ACC112 (cell line): ENCODE data around the gene VCPKMT.

Experiments used
- H2AFZ ChIP-seq: fragments of 200-600 bp; sonication (generic); one replicate; pipeline ENCODE4 v1.6.0; 2017; ENCODE audit warnings: antibody characterized with exemption, low read length; ENCODE audit not compliant: unreplicated experiment
- H3K27ac ChIP-seq: fragments of 200-600 bp; sonication (generic); 2 replicates; pipeline ENCODE4 v1.5.1; 2014; ENCODE audit warnings: low read depth, mild to moderate bottlenecking, antibody characterized with exemption, low read length, moderate library complexity
- H3K27me3 ChIP-seq: fragments of 200-600 bp; sonication (generic); 2 replicates; pipeline ENCODE4 v1.6.1; 2014; ENCODE audit warnings: mild to moderate bottlenecking, antibody characterized with exemption, low read length, moderate library complexity, mixed read lengths; ENCODE audit not compliant: insufficient read depth
- H3K36me3 ChIP-seq: fragments of 200-600 bp; sonication (generic); 2 replicates; pipeline ENCODE4 v1.6.1; 2016; ENCODE audit warnings: mild to moderate bottlenecking, antibody characterized with exemption, low read length, moderate library complexity, mixed read lengths; ENCODE audit not compliant: insufficient read depth
- H3K4me1 ChIP-seq: fragments of 200-600 bp; sonication (generic); one replicate; pipeline ENCODE4 v1.6.1; 2016; ENCODE audit warnings: low read length, mixed read lengths; ENCODE audit not compliant: insufficient read depth, unreplicated experiment, control insufficient read depth
- H3K4me3 ChIP-seq: fragments of 200-600 bp; sonication (generic); 2 replicates; pipeline ENCODE4 v1.5.1; 2014; ENCODE audit warnings: mild to moderate bottlenecking, low read depth, low read length
- H3K79me2 ChIP-seq: fragments of 200-600 bp; sonication (generic); one replicate; pipeline ENCODE4 v1.6.0; 2016; ENCODE audit warnings: low read length; ENCODE audit not compliant: control insufficient read depth, unreplicated experiment, insufficient read depth

The VCPKMT gene

DNA sequence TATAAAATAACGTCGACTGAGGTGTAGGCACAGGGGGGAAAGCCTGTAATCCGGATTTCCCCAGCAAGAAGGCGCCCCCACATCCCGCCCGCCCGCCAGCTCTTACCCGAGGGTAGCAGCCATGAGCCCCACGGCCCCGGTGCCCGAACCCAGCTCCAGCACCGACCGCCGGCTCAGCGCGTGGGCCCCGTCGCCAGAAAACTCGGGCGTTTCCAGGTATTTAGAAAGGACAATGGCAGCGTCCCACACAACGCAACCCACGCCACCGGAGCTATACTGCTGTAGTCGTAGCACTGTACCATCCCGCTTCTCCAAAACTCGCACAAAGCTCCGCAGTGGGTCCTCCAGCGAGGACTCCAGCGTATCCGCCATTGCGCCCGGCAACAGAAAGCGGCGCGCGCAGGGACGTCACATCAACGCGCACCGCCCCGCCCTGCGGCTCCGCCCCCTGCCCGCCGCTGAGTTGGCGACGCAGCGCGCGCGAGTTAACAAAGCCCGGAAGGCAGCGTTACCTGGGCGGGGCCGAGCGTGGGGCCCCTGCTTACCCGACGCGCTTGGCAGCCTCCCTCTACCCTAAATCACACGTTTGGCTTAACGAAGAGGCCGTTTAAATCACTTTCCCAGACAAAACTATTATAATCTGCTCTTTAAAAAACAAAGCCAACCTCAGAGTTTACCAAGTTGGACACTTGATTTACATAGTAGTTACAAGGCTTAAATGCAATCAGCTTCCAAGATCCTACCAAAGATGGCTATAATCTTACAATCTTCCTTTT lies at the start of gene VCPKMT:
Gene VCPKMT, minus strand, starts transcription at position 392 of the 776 bp plus-strand sequence. Its CDS starts 20 bp downstream, at position 372.
- H3K36me3 ChIP-seq, result peaks cover 16% of the 10 kb centered on the region
- H3K4me1 ChIP-seq, result peaks cover 15% of the 10 kb centered on the region
- H3K79me2 ChIP-seq, result peaks cover 18% of the 10 kb centered on the region
- H3K27me3 ChIP-seq, result no peaks in the 10 kb centered on the region
- H3K27ac ChIP-seq, result peak within 1 kb of the TSS; percentile 76
- peak within 1 kb of the TSS; percentile 94 for H2AFZ ChIP-seq
- H3K4me3 ChIP-seq, result peak within 1 kb of the TSS; percentile 94

DNA sequence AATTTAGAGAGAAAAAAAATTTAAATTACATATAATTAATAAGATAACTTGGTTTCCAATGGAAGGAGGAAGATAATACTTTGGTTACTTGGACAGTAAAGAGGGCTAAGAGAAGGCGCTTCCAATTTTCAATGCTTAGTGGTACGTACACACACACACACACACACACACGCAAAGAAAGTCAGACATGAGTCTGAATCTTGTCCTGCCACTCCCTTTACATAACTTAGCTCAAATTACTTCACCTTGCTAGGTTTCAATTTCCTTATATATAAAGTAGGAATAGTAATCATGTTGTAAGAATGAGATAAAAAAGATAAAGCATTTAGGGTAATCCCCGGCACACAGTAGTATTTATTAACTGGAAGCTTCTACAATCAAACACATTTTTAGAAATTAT lies 39.7 kb upstream of the VCPKMT start:
- no peaks in the 10 kb centered on the region for H3K4me1 ChIP-seq
- H3K36me3 ChIP-seq, result peaks cover 11% of the 10 kb centered on the region; the same call in 1 of the 2 replicates
- no peak overlapping the region for H3K27ac ChIP-seq
- H3K4me3 ChIP-seq, result no peak overlapping the region
- H3K79me2 ChIP-seq, result no peaks in the 10 kb centered on the region
- no peaks in the 10 kb centered on the region for H3K27me3 ChIP-seq
- no peak overlapping the region for H2AFZ ChIP-seq

DNA sequence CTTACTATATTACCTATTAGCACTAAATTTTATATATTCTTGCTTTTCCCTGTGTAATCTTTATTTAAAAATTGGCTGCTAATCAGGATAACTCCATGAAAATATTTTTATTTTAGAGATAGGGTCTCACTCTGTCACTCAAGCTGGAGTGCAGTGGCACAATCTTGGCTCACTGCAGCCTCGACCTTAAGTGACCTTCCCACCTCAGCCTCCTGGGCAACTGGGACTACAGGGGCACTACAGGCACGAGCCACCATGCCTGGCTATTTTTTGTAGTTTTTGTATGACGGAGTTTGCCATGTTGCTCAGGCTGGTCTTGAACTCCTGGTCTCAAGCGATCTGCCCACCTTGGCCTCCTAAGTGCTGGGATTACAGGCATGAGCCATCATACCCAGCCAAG lies 32.4 kb upstream of the VCPKMT start:
- H3K79me2 ChIP-seq, result no peaks in the 10 kb centered on the region
- H3K27ac ChIP-seq, result no peak overlapping the region
- no peak overlapping the region for H3K4me3 ChIP-seq
- H3K36me3 ChIP-seq, result peaks cover 4% of the 10 kb centered on the region
- H2AFZ ChIP-seq, result no peak overlapping the region
- no peaks in the 10 kb centered on the region for H3K4me1 ChIP-seq
- H3K27me3 ChIP-seq, result no peaks in the 10 kb centered on the region

DNA sequence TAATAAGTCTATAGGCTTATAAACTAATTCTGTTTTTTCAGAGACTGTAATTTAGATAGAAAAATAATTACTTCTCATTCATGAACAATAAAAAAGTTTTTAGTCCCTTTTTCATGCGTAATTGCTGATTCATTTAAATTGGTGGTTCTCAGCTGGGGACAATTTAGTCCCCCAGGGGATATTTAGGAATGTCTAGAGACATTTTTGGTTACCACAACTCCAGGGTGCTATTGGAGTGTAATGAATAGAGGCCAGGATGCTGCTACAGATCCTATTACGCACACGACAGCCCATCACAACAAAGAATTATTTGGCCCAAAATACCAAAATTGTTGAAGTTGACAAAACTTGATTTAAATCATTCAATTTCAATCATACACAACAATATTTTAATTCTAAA lies 22.8 kb upstream of the VCPKMT start:
- H3K4me1 ChIP-seq, result no peaks in the 10 kb centered on the region
- no peak overlapping the region for H2AFZ ChIP-seq
- H3K79me2 ChIP-seq, result no peaks in the 10 kb centered on the region
- no peaks in the 10 kb centered on the region for H3K27me3 ChIP-seq
- H3K27ac ChIP-seq, result no peak overlapping the region
- H3K36me3 ChIP-seq, result 0 out of 2 replicates have a peak, but pooled peaks cover 3% of the 10 kb centered on the region
- no peak overlapping the region for H3K4me3 ChIP-seq

DNA sequence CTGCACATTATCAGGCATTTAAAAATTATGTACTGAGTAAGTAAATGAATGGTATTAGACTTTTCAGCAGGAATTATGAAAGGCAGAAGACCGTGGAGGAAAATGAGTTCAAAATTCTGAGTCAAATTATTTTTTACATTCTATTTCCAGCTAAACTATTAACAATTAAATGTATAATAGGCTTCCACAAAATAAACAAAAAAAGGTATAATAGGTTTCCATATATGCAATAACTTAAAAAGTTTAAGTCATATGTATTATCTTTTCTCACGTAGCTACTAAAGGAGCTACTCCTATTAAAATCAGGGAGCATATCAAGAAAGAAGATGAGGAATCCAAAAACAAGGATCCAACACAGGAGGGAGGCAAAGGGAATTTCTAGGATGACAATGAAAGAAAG lies 11.4 kb upstream of the VCPKMT start:
- H3K27ac ChIP-seq, result no peak overlapping the region
- H3K4me1 ChIP-seq, result no peaks in the 10 kb centered on the region
- no peaks in the 10 kb centered on the region for H3K27me3 ChIP-seq
- H3K4me3 ChIP-seq, result no peak overlapping the region
- no peaks in the 10 kb centered on the region for H3K79me2 ChIP-seq
- H3K36me3 ChIP-seq, result peaks cover 10% of the 10 kb centered on the region
- no peak overlapping the region for H2AFZ ChIP-seq

DNA sequence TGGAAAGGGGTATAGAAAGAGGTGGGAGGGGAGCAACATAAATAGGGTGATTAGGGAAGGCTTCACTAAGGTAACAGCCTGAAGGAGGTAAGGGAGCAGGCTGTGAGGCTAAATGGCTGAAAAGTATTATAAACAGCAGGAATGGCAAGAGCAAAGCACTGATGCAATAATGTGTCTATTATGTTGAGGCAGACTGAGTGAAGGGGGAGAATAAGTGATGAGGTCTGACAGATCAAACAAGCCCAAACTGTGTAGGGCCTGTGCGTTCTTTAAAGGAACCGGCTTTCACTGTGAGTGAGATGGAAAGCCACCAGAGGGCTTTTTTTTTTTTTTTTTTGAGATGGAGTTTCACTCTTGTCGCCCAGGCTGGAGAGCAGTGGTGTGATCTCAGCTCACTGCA lies 6.7 kb upstream of the VCPKMT start:
- Histone ChIP-seq H3K27me3 (no peaks in the 10 kb centered on the region), H3K4me1 (no peaks in the 10 kb centered on the region), H3K79me2 (no peaks in the 10 kb centered on the region), H2AFZ (no peak overlapping the region), H3K36me3 (peaks cover 2% of the 10 kb centered on the region; the same call in 1 of the 2 replicates), H3K27ac (no peak overlapping the region), H3K4me3 (no peak overlapping the region)

DNA sequence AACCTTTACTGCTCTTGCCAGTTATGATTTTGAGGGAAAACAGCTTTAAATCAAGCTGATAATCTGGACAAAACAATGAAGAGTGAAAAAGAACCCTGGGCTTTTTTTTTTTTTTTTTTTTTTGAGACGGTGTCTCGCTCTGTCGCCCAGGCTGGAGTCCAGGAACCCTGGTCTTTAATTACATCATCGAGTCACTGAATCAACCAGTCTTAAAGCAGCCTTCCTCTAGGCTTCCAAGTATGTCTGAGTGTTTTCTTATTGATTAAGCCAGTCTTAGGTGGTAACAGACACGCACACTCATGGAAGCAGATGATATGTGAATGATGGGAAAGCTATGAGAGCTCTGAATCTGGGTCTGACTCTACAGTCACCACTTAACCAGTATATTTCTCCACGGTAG lies 5.9 kb upstream of the VCPKMT start:
- Histone ChIP-seq H3K4me3 (no peak overlapping the region), H3K79me2 (no peaks in the 10 kb centered on the region), H2AFZ (no peak overlapping the region), H3K27ac (no peak overlapping the region), H3K27me3 (no peaks in the 10 kb centered on the region), H3K36me3 (peaks cover 7% of the 10 kb centered on the region; the same call in 1 of the 2 replicates), H3K4me1 (no peaks in the 10 kb centered on the region)

DNA sequence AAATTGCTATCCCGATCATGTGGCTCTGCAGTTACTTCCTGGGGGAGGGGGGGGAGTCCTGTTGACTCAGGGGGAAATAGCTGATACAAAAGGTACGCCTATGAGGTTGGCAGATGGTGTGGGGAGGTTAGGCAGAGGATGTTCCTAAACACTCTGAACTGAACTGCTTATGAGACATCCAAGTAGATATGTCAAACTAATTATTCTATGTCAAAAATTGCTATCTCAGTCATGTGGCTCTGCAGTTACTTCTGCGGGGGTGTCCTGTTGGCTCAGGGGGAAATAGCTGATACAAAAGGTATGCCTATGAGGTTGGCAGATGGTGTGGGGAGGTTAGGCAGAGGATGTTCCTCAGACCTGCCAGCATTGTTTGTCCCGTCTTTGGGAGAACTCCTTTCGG lies 5.1 kb upstream of the VCPKMT start:
- no peak overlapping the region for H2AFZ ChIP-seq
- H3K36me3 ChIP-seq, result peaks cover 7% of the 10 kb centered on the region; the same call in 1 of the 2 replicates

DNA sequence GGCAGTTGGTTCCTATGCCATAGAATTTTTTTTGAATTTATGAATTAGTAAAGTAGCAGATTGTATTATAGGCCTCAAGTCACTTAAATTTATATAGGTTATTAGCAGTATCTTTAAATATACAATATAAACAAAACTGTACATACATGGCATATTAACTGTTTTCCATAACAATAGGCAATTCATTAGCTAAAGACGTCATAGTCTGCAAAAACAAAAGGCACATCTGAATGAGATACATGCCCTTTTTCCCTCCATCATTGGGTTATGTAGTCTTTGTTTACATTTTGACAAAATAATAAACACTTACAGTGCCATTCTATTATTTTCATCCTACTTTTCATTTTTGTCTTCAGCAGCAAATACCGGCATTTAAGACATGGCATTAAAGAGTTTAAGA lies 1.1 kb upstream of the VCPKMT start:
- H3K27me3 ChIP-seq, result no peaks in the 10 kb centered on the region
- H3K36me3 ChIP-seq, result peaks cover 11% of the 10 kb centered on the region; the same call in 1 of the 2 replicates
- peaks cover 15% of the 10 kb centered on the region for H3K4me1 ChIP-seq
- no peak overlapping the region for H3K27ac ChIP-seq
- no peak overlapping the region for H3K4me3 ChIP-seq
- H2AFZ ChIP-seq, result no peak overlapping the region
- H3K79me2 ChIP-seq, result peaks cover 18% of the 10 kb centered on the region

More for the DNA sequence above, 5.1 kb upstream of the VCPKMT start:
- Histone ChIP-seq H3K4me3 (no peak overlapping the region), H3K27me3 (no peaks in the 10 kb centered on the region), H3K27ac (no peak overlapping the region), H3K4me1 (peaks cover 6% of the 10 kb centered on the region), H3K79me2 (no peaks in the 10 kb centered on the region)

DNA sequence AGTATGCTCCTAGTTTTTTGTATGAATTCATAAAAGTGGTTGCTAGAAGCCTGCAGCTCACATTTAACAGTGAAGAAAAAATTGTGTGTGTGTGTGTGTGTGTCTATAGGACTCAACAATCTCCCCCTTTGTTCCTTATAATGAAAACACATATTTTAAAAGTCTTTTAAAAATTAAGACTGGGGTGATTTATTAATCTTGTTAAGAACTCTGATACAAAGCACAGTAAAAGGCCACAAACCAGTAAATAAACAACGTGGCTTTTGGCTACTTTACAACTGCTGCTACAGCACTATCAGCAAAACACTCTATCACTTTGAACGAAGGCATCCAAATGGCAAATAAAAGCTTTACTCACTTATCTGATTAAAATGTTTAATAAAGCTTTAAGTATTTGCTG lies 594 bp upstream of the VCPKMT start:
- Histone ChIP-seq H3K79me2 (peaks cover 18% of the 10 kb centered on the region), H3K36me3 (peaks cover 11% of the 10 kb centered on the region; the same call in 1 of the 2 replicates), H3K27me3 (no peaks in the 10 kb centered on the region), H3K27ac (peak overlapping the region; percentile 76), H2AFZ (peak overlapping the region; percentile 94), H3K4me1 (peaks cover 15% of the 10 kb centered on the region), H3K4me3 (peak overlapping the region; percentile 94)

DNA sequence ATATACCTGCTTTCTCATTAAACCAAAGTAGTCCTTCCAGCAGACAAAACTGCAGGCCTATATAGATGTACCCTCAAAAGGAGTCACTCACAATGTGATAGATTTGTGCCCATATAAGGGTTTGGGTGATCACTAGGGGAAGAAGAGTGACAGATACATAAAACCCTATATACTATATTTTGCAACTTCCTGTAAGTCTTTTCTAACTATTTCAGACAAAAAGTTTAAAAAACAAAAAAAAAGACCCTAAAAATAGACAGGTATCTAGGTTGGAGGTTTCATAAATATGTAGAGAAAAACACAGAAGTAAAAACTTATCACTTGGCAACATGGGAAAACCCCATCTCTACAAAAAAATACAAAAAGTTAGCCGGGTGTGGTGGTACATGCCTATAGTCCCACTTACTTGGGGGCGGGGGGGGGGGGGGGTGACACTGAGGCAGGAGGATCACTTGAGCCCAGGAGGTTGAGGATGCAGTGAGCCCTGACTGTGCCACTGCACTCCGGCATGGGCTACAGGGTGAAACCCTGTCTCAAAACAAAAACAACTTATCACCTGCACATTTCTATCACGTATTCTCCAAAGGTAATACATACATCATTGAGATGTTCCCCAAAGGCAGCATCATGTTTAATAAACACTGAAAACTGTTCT lies 2.9 kb downstream of the VCPKMT start:
- Histone ChIP-seq H3K79me2 (peaks cover 18% of the 10 kb centered on the region), H3K4me1 (peaks cover 15% of the 10 kb centered on the region), H3K27ac (no peak overlapping the region), H2AFZ (no peak overlapping the region), H3K27me3 (no peaks in the 10 kb centered on the region), H3K36me3 (peaks cover 35% of the 10 kb centered on the region), H3K4me3 (no peak overlapping the region)
